HEK293T (cell line): Measurements from ENCODE around the gene TSACC.

Experiments used
- ARNT ChIP-seq: fragments of 450-650 bp; IDR thresholded peaks from 2 replicates; pipeline ENCODE4 v1.6.1; 2017; ENCODE audit warnings: mild to moderate bottlenecking
- BHLHE40 ChIP-seq: fragments of 450-650 bp; IDR thresholded peaks from 2 replicates; pipeline ENCODE4 v1.6.1; 2016; ENCODE audit warnings: mild to moderate bottlenecking, moderate library complexity, borderline replicate concordance
- ELF4 ChIP-seq: fragments of 450-650 bp; IDR thresholded peaks from 2 replicates; pipeline ENCODE4 v1.6.1; 2017; ENCODE audit warnings: antibody characterized with exemption
- FOXA1 ChIP-seq: fragments of 450-650 bp; IDR thresholded peaks from 2 replicates; pipeline ENCODE4 v1.6.1; 2016; ENCODE audit warnings: mild to moderate bottlenecking
- FOXK2 ChIP-seq: fragments of 450-650 bp; IDR thresholded peaks from 2 replicates; pipeline ENCODE4 v1.6.1; 2016; ENCODE audit warnings: mild to moderate bottlenecking
- FOXM1 ChIP-seq: fragments of 450-650 bp; IDR thresholded peaks from 2 replicates; pipeline ENCODE4 v1.6.1; 2017; ENCODE audit warnings: mild to moderate bottlenecking, borderline replicate concordance
- HDGF ChIP-seq: fragments of 450-650 bp; IDR thresholded peaks from 2 replicates; pipeline ENCODE4 v1.6.1; 2017; ENCODE audit warnings: antibody characterized with exemption, borderline replicate concordance
- LEF1 ChIP-seq: fragments of 450-650 bp; IDR thresholded peaks from 2 replicates; pipeline ENCODE4 v1.6.1; 2017; ENCODE audit warnings: mild to moderate bottlenecking, borderline replicate concordance
- SP1 ChIP-seq: fragments of 450-650 bp; IDR thresholded peaks from 2 replicates; pipeline ENCODE4 v1.6.1; 2017
- SUZ12 ChIP-seq: fragments of 450-650 bp; IDR thresholded peaks from 2 replicates; pipeline ENCODE4 v1.6.1; 2016; ENCODE audit warnings: mild to moderate bottlenecking
- TARDBP ChIP-seq: fragments of 450-650 bp; IDR thresholded peaks from 2 replicates; pipeline ENCODE4 v1.6.1; 2016
- ZNF384 ChIP-seq: fragments of 450-650 bp; IDR thresholded peaks from 2 replicates; pipeline ENCODE4 v1.6.1; 2016

DNA sequence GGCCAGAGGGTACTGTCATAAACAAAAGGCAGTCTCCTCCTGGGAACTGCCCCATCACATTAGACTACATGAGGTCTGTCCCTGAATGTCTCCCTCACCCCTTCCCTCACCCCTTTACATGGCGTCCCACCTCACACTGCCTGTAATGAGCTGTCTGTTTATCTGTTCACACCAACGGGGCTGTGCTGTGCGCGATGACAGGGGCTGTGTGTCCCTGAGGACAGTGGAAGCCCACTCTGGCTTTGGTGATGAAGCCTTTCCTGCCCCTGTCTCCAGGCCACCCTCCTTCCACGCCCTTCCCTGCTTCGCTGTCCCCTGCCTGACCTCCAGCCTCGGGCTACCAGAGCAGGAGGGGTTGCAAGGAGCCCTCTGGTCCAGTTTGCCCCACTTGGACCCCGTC is 53.4 kb downstream of the TSACC start:
- TF ChIP-seq ARNT (no peak), ZNF384 (no peak), ELF4 (no peak), BHLHE40 (no peak), SP1 (no peak), FOXA1 (no peak), FOXK2 (no peak), FOXM1 (no peak), SUZ12 (no peak), HDGF (no peak), TARDBP (no peak), LEF1 (no peak)
